PFSK-1 (cell line): ENCODE data around the gene MINDY4.

ENCODE experiments used
- SIN3A ChIP-seq: IDR thresholded peaks from 2 replicates; pipeline ENCODE4 v1.6.1; 2012; ENCODE audit warnings: mild to moderate bottlenecking, low read length, moderate library complexity, borderline replicate concordance; ENCODE audit not compliant: insufficient read depth
- TAF1 ChIP-seq: IDR thresholded peaks from 2 replicates; pipeline ENCODE4 v1.6.1; 2012; ENCODE audit warnings: low read length, control low read depth, borderline replicate concordance; ENCODE audit not compliant: insufficient read depth

DNA sequence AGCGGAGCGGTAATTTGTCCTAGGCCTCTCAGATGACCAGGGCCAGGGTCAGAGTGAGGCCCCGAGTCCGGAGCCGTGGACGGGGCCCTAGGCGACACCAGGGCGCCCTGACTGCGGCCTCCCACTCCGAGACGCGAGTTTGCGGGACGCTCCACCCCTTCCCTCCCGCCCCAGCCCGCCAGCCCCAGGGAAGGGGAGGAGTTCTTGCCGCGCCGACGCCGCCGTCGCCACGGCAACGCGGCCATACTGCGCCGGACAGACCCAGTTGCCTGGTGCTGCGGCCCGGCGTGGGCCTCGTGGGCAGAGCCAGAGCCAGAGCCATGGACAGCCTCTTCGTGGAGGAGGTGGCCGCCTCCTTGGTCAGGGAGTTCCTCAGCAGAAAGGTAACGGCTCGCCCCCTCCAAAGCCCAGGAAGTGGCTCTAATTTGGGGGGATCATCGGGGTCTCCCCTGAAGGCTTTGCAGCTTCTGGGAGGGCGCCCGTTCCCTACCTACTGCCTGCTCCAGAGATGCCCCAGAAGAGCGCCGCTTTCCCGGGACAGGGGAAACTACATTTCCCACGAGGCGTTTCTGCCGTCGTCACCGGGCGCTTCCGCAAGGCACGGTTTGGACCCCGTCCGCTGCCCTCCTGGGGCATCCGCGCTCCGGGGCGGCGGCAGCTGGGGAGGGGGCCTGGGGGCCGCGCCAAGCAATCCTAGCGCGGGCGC lies at the start of gene MINDY4:
- TF ChIP-seq TAF1 = no peak
- TF ChIP-seq SIN3A = no peak
